Measurements from ENCODE around the gene NT5DC1. TPM values are rescaled to one million over a fixed set of nuclear protein-coding genes. Genes with fewer than 3 reads are reported as not detected.

The NT5DC1 gene
- total RNA-seq, 1 experiment from 2014 or later = 63.7 TPM

DNA sequence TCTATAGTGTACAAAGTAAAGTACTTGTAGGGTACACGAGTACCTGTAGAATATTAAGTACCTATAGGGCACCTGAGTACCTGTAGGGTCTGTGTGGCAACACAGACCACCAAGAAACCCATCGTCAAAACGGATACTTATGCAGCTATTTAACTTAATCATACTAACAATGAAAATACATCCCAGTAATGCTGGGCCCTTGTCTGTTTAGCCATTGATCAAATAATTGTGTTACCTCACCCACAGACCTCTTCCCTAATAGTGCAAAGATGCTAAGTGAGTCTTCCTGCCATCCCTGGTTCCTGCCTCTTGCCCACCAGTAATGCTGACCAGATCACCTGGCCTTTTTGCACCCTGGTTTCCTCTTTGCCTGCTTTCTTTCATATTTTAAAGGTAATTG, 32.8 kb downstream of the NT5DC1 start:
- Histone ChIP-seq H2AFZ (ENCODE audit: low read depth, low read length, poor library complexity, severe bottlenecking) (no peak overlapping the region), H3K9me3 (ENCODE audit: control insufficient read depth in 1 of 2, insufficient read depth in 1 of 2, low read depth in 1 of 2, low read length in 2 of 2) (no peaks in the 10 kb centered on the region), H3K9me2 (ENCODE audit: insufficient read depth) (no peaks in the 10 kb centered on the region), H3K9ac (ENCODE audit: low read length) (no peak overlapping the region), H3K4me3 (replicated peaks in 1 of 2; ENCODE audit: low read depth in 1 of 2, low read length in 2 of 2) (no peak overlapping the region), H3K36me3 (ENCODE audit: control insufficient read depth in 1 of 2, insufficient read depth in 2 of 2, low read length in 2 of 2) (no peaks in the 10 kb centered on the region), H3K4me2 (ENCODE audit: low read length) (no peak overlapping the region), H3K27ac (ENCODE audit: low read depth, low read length) (no peak overlapping the region), H3K79me2 (ENCODE audit: insufficient read depth, low read length) (no peaks in the 10 kb centered on the region), H3K27me3 (ENCODE audit: insufficient read depth, low read length) (no peaks in the 10 kb centered on the region), H3K4me1 (ENCODE audit: control insufficient read depth in 1 of 2, insufficient read depth in 2 of 2, low read length in 2 of 2) (no peaks in the 10 kb centered on the region), H4K20me1 (ENCODE audit: insufficient read depth) (no peaks in the 10 kb centered on the region)
- DNase-seq (ENCODE audit: low read depth, low spot score) (no peak), ATAC-seq (no peak)
- ChIA-PET POLR2A (no interaction called here), RAD21 (ENCODE audit: low non-redundant PET in 1 of 2, low total read pairs in 2 of 2, uncharacterized antibody in 2 of 2, unreplicated experiment in 2 of 2) (no interaction called here), CTCF (interaction anchor here (1.1 kb wide), 1 partner anchor 22 kb away, joined by 5 read pairs; no protein-coding TSS in a partner anchor)
- intact Hi-C loops (cut with micrococcal nuclease) = no loop called here
- no TSS peak for BruUV-seq (replicated peaks)
- TF ChIP-seq ZNF274 (IDR thresholded peaks at IDR 0.05; ENCODE audit: low read depth, low read length) (no peak), EZH2phosphoT487 (IDR thresholded peaks at IDR 0.05; ENCODE audit: borderline replicate concordance) (no peak), TCF7L2 (IDR thresholded peaks at IDR 0.05; ENCODE audit: borderline replicate concordance, extremely low read depth, insufficient read depth, insufficient read length) (no peak), YY1 (IDR thresholded peaks at IDR 0.05; ENCODE audit: extremely low read depth, insufficient replicate concordance, low read depth, low read length) (no peak), SIN3A (IDR thresholded peaks at IDR 0.05; ENCODE audit: low read depth) (no peak), SRF (IDR thresholded peaks at IDR 0.05; ENCODE audit: low read depth) (no peak), POLR2A (IDR thresholded peaks at IDR 0.05; ENCODE audit: borderline replicate concordance, extremely low read depth, insufficient read depth, insufficient read length) (no peak), ZFX (IDR thresholded peaks at IDR 0.05) (no peak), CBX3 (IDR thresholded peaks at IDR 0.05; ENCODE audit: low read depth) (no peak), FOSL1 (IDR thresholded peaks at IDR 0.05; ENCODE audit: low read depth) (no peak), POLR2AphosphoS5 (IDR thresholded peaks at IDR 0.05; ENCODE audit: low read depth, low read length) (no peak), ELF1 (IDR thresholded peaks at IDR 0.05; ENCODE audit: borderline replicate concordance, low read depth) (no peak), EGR1 (IDR thresholded peaks at IDR 0.05; ENCODE audit: low read depth) (no peak), EZH2 (IDR thresholded peaks at IDR 0.05) (no peak), RAD21 (IDR thresholded peaks at IDR 0.05; ENCODE audit: low read depth) (no peak)
- TF ChIP-seq, protein P1, sequence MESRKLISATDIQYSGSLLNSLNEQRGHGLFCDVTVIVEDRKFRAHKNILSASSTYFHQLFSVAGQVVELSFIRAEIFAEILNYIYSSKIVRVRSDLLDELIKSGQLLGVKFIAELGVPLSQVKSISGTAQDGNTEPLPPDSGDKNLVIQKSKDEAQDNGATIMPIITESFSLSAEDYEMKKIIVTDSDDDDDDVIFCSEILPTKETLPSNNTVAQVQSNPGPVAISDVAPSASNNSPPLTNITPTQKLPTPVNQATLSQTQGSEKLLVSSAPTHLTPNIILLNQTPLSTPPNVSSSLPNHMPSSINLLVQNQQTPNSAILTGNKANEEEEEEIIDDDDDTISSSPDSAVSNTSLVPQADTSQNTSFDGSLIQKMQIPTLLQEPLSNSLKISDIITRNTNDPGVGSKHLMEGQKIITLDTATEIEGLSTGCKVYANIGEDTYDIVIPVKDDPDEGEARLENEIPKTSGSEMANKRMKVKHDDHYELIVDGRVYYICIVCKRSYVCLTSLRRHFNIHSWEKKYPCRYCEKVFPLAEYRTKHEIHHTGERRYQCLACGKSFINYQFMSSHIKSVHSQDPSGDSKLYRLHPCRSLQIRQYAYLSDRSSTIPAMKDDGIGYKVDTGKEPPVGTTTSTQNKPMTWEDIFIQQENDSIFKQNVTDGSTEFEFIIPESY (IDR thresholded peaks at IDR 0.05; ENCODE audit: extremely low read depth, insufficient replicate concordance, low read length) = no peak
- TF ChIP-seq, protein P2, sequence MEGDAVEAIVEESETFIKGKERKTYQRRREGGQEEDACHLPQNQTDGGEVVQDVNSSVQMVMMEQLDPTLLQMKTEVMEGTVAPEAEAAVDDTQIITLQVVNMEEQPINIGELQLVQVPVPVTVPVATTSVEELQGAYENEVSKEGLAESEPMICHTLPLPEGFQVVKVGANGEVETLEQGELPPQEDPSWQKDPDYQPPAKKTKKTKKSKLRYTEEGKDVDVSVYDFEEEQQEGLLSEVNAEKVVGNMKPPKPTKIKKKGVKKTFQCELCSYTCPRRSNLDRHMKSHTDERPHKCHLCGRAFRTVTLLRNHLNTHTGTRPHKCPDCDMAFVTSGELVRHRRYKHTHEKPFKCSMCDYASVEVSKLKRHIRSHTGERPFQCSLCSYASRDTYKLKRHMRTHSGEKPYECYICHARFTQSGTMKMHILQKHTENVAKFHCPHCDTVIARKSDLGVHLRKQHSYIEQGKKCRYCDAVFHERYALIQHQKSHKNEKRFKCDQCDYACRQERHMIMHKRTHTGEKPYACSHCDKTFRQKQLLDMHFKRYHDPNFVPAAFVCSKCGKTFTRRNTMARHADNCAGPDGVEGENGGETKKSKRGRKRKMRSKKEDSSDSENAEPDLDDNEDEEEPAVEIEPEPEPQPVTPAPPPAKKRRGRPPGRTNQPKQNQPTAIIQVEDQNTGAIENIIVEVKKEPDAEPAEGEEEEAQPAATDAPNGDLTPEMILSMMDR (IDR thresholded peaks at IDR 0.05 in 2 of 3, conservative IDR thresholded peaks at IDR 0.05 in 1 of 3; ENCODE audit: borderline replicate concordance in 1 of 3, insufficient read depth in 1 of 3, low read depth in 2 of 3, low read length in 2 of 3) = no peak
- TF ChIP-seq, protein P3, sequence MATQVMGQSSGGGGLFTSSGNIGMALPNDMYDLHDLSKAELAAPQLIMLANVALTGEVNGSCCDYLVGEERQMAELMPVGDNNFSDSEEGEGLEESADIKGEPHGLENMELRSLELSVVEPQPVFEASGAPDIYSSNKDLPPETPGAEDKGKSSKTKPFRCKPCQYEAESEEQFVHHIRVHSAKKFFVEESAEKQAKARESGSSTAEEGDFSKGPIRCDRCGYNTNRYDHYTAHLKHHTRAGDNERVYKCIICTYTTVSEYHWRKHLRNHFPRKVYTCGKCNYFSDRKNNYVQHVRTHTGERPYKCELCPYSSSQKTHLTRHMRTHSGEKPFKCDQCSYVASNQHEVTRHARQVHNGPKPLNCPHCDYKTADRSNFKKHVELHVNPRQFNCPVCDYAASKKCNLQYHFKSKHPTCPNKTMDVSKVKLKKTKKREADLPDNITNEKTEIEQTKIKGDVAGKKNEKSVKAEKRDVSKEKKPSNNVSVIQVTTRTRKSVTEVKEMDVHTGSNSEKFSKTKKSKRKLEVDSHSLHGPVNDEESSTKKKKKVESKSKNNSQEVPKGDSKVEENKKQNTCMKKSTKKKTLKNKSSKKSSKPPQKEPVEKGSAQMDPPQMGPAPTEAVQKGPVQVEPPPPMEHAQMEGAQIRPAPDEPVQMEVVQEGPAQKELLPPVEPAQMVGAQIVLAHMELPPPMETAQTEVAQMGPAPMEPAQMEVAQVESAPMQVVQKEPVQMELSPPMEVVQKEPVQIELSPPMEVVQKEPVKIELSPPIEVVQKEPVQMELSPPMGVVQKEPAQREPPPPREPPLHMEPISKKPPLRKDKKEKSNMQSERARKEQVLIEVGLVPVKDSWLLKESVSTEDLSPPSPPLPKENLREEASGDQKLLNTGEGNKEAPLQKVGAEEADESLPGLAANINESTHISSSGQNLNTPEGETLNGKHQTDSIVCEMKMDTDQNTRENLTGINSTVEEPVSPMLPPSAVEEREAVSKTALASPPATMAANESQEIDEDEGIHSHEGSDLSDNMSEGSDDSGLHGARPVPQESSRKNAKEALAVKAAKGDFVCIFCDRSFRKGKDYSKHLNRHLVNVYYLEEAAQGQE (IDR thresholded peaks at IDR 0.05; ENCODE audit: low read depth) = no peak
- TF ChIP-seq, protein P4, sequence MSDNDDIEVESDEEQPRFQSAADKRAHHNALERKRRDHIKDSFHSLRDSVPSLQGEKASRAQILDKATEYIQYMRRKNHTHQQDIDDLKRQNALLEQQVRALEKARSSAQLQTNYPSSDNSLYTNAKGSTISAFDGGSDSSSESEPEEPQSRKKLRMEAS (IDR thresholded peaks at IDR 0.05) = no peak
- TF ChIP-seq, protein P5, sequence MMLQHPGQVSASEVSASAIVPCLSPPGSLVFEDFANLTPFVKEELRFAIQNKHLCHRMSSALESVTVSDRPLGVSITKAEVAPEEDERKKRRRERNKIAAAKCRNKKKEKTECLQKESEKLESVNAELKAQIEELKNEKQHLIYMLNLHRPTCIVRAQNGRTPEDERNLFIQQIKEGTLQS (IDR thresholded peaks at IDR 0.05) = no peak
